NCI-H1436 (cell line): ENCODE data around the gene KRT15.
A peak's percentile ranks its signal among the peaks of the same experiment; 100 is the strongest.

Experiments
- DNase-seq: peaks from one replicate; lab custom pipeline; 2025; lab: John Stamatoyannopoulos, UW

KRT15 gene

GRCh38 chr17:41518789-41519449, at the start of gene KRT15:
Gene KRT15 (minus strand): TSS chr17:41518890. CDS start chr17:41518827, 63 bp downstream.
- peak; percentile 30 for DNase-seq

- no peak for DNase-seq
Observed at GRCh38 chr17:41567317-41567716, 48.6 kb upstream of the KRT15 start.

GRCh38 chr17:41565338-41565737, 46.6 kb upstream of the KRT15 start:
- DNase-seq, result no peak

DNA sequence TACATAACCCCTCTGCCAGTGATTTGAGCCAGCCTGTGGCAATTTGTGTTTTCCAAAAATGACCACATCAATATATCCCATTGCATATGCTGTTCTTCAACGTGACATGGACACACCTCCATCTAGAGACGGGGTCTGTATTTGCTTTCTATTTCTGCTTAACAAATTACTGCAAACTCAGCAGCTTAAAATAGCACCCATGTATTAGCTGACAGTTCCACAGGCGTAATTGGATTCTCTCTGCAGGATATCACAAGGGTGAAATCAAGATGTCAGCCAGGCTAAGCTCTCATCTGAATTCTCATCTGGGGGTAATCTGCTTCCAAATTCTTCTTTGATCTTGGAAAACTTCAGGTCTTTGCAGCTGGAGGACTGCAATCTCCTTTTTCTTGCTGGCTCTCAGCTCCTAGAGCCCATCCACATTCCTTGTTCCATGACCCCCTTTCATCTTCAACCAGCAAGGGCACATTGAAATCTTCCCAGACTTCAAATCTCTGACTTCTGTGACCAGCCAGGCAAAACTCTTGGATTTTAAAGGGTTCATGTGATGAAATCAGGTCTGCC, 45.0 kb upstream of the KRT15 start:
- DNase-seq, result no peak

- DNase-seq, result no peak
Observed at GRCh38 chr17:41561554-41561953, 42.9 kb upstream of the KRT15 start.

- no peak for DNase-seq
Observed at GRCh38 chr17:41559548-41559947, 40.9 kb upstream of the KRT15 start.

GRCh38 chr17:41556931-41557330, 38.2 kb upstream of the KRT15 start:
- no peak for DNase-seq

GRCh38 chr17:41556306-41556705, 37.6 kb upstream of the KRT15 start:
- DNase-seq, result no peak

DNA sequence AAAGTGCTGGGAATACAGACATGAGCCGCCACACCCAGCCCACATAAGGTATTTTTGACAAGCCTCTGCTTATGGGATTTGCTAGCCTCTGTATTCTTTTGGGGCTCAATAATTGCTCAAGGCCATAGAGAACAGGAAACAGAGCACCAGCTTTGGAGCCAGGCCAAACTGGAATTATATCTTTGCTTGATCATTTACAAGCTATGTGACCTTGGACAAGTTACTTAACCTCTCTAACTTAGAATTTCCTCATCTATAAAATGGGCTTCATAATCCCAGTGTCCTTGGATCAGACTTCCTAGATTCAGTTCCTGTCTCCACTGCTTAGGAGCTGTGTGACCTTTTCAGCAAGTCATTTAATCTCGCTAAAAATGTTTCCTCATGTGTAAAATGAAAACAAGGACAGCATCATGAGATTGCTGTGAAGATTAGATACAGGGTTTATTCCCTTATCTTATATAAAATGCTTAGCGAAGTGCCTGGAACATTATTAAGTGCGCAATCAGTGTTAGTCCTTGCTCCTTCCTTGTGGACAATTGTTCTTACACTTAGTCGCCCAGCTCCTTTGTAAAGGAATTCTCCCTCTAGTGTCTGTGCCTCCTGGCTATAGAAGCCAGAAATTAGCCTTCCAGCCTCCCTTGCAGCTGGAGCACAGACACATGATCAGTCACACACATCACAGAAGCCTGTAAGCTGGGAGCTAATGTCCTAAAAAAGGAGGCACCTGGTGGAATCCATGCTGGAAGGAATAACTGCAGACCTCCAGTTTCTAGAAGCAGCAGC, 36.6 kb upstream of the KRT15 start:
- DNase-seq, result no peak

- no peak for DNase-seq
Observed at GRCh38 chr17:41553987-41554680, 35.4 kb upstream of the KRT15 start.

GRCh38 chr17:41553176-41553575, 34.5 kb upstream of the KRT15 start:
- no peak for DNase-seq

DNA sequence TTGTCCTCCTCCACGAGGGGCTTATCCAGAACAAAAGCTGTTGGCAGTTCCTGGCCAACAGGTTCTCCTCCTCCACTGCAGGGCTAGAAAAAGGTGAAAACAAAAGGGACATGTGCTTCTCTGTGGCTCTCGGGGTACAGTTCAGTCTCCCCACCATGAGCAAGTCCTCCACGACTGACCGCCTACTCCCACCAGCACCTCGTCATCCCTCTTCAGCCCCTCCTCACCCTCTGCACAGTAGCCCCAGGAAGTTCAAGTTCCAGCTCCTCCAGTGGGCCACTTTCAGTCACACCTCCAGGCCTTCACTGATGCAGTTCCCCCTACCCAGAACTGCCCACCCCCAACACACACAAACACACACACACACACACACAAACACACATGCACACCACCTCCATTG, 33.8 kb upstream of the KRT15 start:
- no peak for DNase-seq

GRCh38 chr17:41551365-41551764, 32.7 kb upstream of the KRT15 start:
- DNase-seq, result no peak

DNA sequence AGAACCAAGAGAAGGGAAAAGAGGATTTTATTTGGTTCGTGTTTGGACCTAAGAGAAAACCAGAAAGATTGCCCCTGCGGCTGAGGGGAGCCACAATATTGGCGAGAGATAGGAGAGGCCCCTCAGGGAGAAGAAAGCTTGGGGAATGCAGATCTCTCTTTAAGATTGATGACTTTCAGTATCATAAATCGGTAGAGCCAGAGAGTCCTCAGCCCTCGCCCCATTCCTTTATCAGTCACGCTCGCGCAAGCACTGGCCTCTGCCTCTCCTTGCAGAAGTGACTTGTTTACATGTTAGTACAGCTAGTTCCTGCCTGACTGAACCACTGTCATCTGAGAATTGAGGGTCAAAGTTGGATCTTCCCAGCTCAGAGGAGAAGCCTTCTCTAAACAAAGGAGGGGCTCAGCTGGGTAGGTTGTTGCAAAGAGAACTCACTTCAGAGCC, 30.9 kb upstream of the KRT15 start:
- DNase-seq, result no peak

- peak; percentile 80 for DNase-seq
Observed at GRCh38 chr17:41548844-41549595, 30.3 kb upstream of the KRT15 start.

DNA sequence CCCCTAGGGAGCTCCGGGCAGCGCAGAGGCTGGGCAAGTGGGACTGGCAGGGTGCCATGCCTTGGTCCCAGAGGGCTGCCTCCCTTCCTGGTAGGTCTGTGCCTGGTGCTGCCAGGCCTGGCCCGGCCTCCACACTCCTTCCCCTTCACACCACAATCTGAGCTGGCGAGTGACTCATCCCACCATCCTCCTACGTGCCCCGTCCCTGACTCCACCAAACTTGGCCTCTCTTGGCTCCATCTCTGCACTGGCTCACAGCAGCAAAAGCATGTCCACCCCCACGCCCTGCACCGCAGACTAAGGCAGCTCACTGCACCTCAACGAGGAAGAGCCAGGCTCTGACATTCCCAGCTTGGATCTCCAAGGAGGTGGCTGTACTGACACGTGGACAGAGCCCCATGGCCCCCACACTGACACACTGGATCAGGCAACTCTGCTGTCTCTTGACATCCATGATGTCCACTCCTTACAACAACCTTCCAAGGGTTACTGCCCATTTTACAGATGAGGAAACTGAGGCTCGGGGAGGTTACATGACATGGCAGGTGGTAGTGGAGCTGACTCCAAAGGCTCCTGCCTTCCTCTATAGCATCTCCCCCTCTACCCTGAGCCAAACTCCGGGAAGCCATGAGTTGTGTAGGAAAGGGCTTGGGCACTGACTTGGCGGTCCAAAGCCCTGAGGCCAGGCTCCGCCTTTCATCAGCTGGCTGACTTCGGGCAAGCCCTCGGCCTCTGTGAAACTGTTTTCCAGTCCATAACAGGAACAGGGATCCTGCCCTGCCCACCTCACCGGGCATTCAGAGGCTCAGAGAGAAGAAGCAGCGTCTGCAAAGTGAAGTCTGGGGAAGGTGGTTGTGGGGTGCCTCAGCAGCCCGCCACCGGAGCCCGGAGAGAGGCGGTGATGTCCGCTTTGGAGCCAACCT, 29.5 kb upstream of the KRT15 start:
- DNase-seq, result peak; percentile 54

DNA sequence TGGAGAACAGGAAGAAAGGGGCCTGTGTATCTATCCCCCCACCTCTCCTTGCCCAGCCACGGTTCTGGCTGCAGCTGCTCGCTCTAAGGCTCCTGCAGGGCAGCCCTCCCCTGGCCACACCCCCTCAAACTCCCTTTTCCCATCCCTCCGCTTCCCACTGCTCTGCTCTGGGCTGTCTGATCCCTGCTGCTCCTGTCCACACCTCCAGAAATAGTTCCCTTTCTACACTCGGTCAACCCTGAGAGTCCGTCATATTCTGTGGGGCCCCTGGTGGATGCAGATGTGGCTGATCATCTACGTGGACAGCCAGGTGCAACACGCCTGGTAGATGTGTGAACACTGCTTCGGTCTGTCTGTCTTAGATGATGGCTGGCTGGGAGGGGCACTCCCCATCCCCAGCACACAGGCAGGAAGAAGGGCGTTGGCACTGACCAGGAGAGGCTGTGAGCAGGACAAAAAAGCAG, 28.7 kb upstream of the KRT15 start:
- DNase-seq, result no peak

- no peak for DNase-seq
Observed at GRCh38 chr17:41546819-41547218, 28.1 kb upstream of the KRT15 start.

DNA sequence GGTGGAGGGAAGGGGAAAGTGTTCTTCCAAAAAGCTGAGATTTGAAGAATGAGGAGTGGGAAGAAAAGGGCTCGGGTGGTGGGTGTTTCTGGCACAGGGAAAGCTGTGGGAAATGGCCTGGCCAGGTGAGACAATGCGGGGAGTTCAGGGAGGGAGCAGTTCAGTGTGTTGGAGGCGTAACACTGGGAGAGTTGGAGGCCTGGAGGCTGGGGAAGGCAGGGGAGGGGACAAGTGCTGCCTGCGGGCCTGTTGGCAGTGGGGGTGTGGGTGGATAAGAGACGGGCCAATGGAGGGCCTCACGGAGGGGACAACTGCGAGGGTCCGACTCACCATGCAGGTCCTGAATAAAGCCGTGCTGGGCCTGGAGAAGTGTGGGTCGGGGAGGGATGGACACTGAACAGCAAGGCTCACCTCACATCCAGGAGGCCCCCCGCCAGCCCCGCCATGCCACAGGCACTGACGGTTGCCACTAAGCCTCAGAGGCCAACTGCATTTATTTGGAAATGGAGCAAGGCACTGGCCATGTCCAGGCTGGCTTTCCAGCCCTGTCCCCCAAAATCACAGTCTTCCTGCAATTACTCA, 27.2 kb upstream of the KRT15 start:
- no peak for DNase-seq

DNA sequence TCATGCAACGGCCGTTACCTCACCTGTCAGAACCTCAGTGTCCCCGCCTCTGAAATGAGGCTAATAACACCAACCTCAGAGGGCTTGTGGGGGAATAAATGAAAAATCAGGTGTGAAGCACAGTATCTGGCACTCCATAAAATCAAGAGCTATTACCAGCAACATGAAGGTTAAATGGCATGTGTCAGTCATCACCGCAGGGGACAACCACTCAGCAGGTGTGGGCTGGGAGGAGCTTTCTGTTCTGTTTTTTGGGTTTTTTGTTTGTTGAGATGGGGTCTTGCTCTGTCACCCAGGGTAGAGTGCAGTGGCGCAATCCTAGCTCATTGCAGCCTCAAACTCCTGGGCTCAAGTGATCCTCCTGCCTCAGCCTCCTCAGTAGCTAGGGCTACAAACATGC, 26.2 kb upstream of the KRT15 start:
- no peak for DNase-seq
